NCI-H2196 (cell line): ENCODE results near the gene DAB1.
"Not testable (repeated sequence)": the region's sequence is repeated elsewhere in the genome, so short reads cannot be mapped to it uniquely, and the experiment has no call there.

ENCODE experiments used
- DNase-seq: peaks from one replicate; lab custom pipeline; 2025; ENCODE audit not compliant: unreplicated experiment; lab: John Stamatoyannopoulos, UW

Gene DAB1

GRCh38 chr1:57232500-57232899 is 191.4 kb downstream of the DAB1 start:
- DNase-seq, result no peak

DNA sequence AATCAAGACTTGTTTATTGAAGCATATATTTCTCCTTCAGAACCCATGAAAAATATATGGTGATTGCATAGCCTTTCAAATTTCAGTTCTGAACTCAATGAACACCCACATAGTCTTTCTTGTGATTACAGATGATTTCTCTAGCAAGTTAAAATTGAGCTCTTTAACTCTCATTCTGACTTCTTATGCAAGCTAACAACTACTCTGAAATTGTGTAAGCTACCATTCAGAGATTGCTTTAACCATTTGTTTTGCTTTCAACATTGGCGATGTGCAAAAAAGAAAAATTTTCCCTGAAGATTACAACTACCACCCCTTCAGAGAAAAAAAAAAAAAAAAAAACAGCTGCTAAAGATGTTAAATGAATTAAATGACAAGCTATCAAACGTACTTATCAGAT is 193.9 kb downstream of the DAB1 start:
- no peak for DNase-seq

- no peak for DNase-seq
These were observed 194.8 kb downstream of the DAB1 start for GRCh38 chr1:57229076-57229475.

DNA sequence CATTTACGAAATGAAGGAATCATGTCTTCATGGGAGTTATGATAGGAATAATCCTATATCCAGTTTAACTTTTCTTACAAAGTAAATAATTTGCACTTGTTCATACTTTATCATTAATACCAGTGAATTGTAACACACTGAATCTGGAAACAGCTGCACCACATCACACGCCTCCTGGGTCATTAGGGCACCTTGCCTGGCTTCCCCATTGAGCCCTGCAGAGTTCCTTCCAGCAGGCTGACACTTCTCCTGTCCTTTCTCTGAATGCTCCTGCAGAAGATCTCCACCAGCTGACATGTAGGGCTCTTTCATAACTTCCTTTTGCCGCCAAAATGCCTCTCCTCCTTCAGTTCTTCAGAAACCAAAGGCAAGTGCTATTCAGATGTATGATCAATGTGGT is 201.1 kb downstream of the DAB1 start:
- no peak for DNase-seq

DNA sequence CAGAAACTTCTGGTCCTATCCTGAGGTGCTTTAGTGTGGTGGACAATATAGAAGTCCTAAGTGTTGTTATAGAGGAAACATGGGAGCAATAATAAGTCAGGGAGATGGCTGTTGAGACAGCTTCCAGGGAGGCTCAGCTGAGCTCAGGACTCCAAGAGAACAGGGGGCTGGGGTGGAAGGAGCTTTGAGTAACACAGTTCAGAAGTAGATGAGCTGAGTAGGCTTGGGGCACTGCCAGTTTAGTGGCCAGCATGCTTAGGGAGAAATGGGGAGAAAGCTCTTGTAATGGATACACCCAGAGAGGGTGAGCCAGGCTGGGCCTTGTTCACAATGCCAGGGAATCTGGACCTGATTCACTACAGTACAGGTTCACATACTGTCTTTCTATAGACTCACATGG is 201.6 kb downstream of the DAB1 start:
- no peak for DNase-seq

DNA sequence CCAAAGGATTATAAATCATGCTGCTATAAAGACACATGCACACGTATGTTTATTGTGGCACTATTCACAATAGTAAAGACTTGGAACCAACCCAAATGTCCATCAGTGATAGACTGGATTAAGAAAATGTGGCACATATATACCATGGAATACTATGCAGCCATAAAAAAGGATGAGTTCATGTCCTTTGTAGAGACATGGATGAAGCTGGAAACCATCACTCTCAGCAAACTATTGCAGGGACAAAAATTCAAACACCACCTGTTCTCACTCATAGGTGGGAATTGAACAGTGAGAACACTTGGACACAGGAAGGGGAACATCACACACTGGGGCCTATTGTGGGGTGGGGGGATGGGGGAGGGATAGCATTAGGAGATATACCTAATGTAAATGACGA is 203.0 kb downstream of the DAB1 start:
- not testable (repeated sequence) for DNase-seq

DNA sequence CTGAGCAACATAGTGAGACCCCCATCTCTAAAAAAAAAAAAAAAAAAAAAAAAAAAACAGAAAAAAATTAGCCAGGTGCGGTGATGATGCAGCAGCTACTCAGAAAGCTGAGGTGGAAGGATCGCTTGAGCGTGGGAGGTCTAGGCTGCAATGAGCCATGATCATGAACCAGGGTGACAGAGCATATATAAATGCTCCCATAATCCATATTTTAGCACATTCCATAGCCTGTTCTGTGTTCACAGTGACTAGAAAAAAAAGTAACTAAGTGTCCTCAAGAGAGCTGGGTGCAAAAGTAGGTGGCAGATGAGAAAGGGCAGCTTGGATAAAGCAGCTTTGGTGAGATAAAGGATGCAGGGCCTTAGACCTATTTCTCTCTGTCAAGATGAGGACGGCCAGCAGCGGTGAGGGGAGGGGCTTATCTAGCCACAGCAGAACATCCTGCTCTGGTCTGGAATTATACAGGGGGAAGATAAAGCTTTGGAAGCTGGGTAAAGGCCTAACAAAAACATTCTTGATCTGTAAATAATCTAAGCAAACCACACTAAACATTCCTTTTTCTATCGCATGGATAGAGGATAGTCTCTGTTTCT is 205.3 kb downstream of the DAB1 start:
- no peak for DNase-seq

- no peak for DNase-seq
These were observed 206.0 kb downstream of the DAB1 start for GRCh38 chr1:57217905-57218304.

- no peak for DNase-seq
These were observed 208.8 kb downstream of the DAB1 start for GRCh38 chr1:57214951-57215575.

- no peak for DNase-seq
These were observed 213.0 kb downstream of the DAB1 start for GRCh38 chr1:57210881-57211280.

DNA sequence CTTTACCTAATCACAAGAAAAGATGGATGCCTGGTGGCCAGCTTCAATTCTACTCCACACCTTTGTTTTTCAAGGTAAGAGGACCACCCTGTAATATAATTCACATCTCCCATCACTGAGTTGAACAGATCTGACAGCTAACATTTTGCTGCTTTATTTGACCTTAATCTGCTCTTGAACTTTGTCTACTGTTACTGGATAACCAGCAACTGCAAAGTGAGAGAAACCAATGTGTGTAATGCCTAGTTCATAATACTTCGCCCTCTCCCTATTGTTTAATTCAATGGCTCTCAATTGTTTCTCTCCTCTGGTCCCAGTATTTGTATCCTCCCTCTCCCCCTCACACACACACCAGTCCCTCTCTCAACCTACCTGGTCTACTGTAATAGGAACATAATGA is 214.4 kb downstream of the DAB1 start:
- DNase-seq, result no peak

GRCh38 chr1:57208741-57209302 is 215.0 kb downstream of the DAB1 start:
- no peak for DNase-seq

DNA sequence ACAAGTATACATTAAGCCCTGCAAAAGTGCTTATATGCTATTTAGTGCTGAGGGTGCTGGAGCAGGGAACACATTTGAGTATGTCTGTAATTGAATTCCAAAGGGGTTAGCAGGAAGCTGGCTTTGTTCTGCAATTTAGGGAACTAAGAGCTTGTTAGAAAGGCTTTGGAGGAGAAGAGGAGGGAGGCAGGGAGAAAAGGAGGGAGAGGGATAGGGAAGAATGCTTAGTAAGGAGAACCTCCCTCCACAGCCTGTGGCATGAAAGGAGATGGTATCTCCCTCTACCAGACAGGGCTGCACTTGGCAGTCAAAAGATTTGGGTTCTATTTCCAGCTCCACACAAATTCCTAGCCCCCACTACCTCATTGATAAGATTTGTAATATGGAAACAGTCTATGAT is 217.8 kb downstream of the DAB1 start:
- no peak for DNase-seq

GRCh38 chr1:57204942-57205787 is 218.7 kb downstream of the DAB1 start:
- DNase-seq, result no peak

- no peak for DNase-seq
These were observed 219.8 kb downstream of the DAB1 start for GRCh38 chr1:57204091-57204490.

DNA sequence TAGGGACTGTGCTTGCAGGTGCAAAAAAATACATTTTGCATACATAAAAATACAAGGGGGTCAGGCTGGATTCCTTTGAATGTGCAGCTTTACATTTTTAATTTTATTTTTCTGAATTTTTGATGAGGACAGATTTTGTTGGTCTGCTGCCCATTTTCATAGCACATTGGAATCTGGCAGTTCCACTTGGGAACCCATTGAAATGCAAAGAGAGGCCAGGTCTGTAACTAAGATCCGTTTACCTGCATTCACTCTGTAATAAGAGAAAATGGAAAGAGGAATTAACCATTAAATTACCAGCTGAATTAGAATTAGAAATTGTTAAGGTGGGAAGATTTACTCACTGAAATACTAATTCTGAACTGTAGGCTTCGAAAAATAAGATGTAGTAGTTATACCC is 221.6 kb downstream of the DAB1 start:
- no peak for DNase-seq

DNA sequence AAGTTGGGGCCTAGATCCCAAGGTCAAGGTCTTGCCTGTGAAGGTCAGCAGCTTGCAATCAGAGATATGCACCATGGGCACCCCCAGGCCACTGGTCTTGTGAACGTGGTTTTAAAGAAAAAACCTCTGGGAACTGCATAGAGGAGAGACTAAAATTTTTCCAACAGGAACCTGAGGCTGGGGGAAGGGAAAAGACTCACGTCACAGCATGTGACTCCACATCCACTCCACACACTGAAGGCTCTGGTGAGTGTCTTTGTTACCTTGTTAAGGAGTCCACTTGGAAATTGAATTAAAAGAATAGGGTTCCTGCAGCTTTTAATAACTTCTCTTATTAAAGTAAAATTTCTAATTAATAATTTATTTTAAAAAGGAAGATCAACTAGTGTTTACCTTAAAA is 224.9 kb downstream of the DAB1 start:
- DNase-seq, result no peak

- no peak for DNase-seq
These were observed 228.4 kb downstream of the DAB1 start for GRCh38 chr1:57195436-57195941.

- DNase-seq, result no peak
These were observed 231.6 kb downstream of the DAB1 start for GRCh38 chr1:57192222-57192621.

- no peak for DNase-seq
These were observed 233.0 kb downstream of the DAB1 start for GRCh38 chr1:57190898-57191297.

DNA sequence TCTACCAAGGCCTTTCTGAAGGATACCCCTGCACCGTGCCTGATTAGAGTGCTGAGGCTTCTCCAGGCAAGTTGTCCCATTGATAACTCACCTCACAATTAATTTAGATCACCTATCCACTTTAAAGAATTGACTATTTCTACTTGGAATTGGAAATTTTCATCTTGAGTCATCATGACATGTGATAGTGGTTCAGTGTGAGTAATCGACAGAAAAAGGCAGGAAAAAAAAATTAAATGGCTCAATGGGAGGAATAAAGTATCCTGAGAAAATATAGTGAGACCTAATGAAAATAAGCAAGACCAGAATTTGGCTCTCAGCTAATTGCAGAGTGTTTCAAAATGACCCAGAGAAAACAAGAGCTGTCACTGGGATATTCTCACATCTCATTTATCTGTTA is 235.7 kb downstream of the DAB1 start:
- DNase-seq, result no peak

- no peak for DNase-seq
These were observed 237.4 kb downstream of the DAB1 start for GRCh38 chr1:57186455-57186854.
